Liver (tissue), 9 donors: ENCODE measurements around the gene ATP6V0E1. TPM values are rescaled to one million over a fixed set of nuclear protein-coding genes. Genes with fewer than 3 reads are reported as not detected.

ENCODE experiments used
- DNase-seq: peaks from one replicate; pipeline ENCODE4 v3.0.0-alpha.2; 2017; ENCODE audit warnings: low spot score
- H3K27ac ChIP-seq, 2 donors: one replicate each; pipeline ENCODE4 v1.7.0; 2013; ENCODE audit warnings: inconsistent platforms in 2 of 2, low read length in 2 of 2, control low read depth in 1 of 2, low read depth in 1 of 2, mild to moderate bottlenecking in 1 of 2
- H3K27me3 ChIP-seq, 4 donors: one replicate each; pipeline versions ENCODE4 v1.6.1 to v1.7.0; 2013; ENCODE audit warnings: low read length in 3 of 4, inconsistent platforms in 1 of 4, mild to moderate bottlenecking in 1 of 4, moderate library complexity in 1 of 4; ENCODE audit not compliant: control insufficient read depth in 4 of 4, insufficient read depth in 4 of 4
- H3K36me3 ChIP-seq, 4 donors: one replicate each; pipeline versions ENCODE4 v1.6.1 to v1.7.0; 2013; ENCODE audit warnings: low read length in 3 of 4, mild to moderate bottlenecking in 3 of 4, low read depth in 1 of 4, moderate library complexity in 1 of 4; ENCODE audit not compliant: control insufficient read depth in 4 of 4, insufficient read depth in 3 of 4
- H3K4me1 ChIP-seq, 4 donors: one replicate each; pipeline versions ENCODE4 v1.6.1 to v1.7.0; 2013; ENCODE audit warnings: low read length in 3 of 4, mild to moderate bottlenecking in 3 of 4, moderate library complexity in 1 of 4; ENCODE audit not compliant: control insufficient read depth in 4 of 4, insufficient read depth in 4 of 4
- H3K4me3 ChIP-seq, 3 donors: one replicate each; pipeline versions ENCODE4 v1.6.1 to v1.7.0; 2013; ENCODE audit warnings: low read length in 3 of 3, control low read depth in 1 of 3, low read depth in 1 of 3, mild to moderate bottlenecking in 1 of 3
- H3K9ac ChIP-seq, 2 donors: one replicate each; pipeline ENCODE4 v1.7.0; 2013; ENCODE audit warnings: low read length in 2 of 2, mild to moderate bottlenecking in 2 of 2, moderate library complexity in 2 of 2, control low read depth in 1 of 2, low read depth in 1 of 2
- H3K9me3 ChIP-seq, 4 donors: one replicate each; pipeline versions ENCODE4 v1.6.1 to v1.7.0; 2013; ENCODE audit warnings: low read length in 3 of 4; ENCODE audit not compliant: control insufficient read depth in 4 of 4
- ATF3 ChIP-seq: IDR thresholded peaks from 2 replicates; pipeline ENCODE4 v1.6.1; 2016; ENCODE audit warnings: antibody characterized with exemption
- CTCF ChIP-seq: fragments of 150-350 bp; IDR thresholded peaks from 2 replicates; pipeline ENCODE4 v1.5.1; 2017; ENCODE audit warnings: improper control_type of control experiment, low read depth, low read length; ENCODE audit not compliant: missing input control
- EGR1 ChIP-seq, 2 donors: IDR thresholded peaks; 2 replicates each; pipeline ENCODE4 v1.6.1; 2016 to 2018; ENCODE audit warnings: antibody characterized with exemption in 2 of 2, low read depth in 2 of 2
- FOXA1 ChIP-seq: IDR thresholded peaks from 2 replicates; pipeline ENCODE4 v1.6.1; 2016; ENCODE audit warnings: antibody characterized with exemption
- FOXA2 ChIP-seq: IDR thresholded peaks from 2 replicates; pipeline ENCODE4 v1.6.1; 2016; ENCODE audit warnings: antibody characterized with exemption
- GABPA ChIP-seq, 2 donors: IDR thresholded peaks in 1 of 2; conservative IDR thresholded peaks in 1 of 2; 2 replicates each; pipeline ENCODE4 v1.6.1; 2016; ENCODE audit warnings: antibody characterized with exemption in 2 of 2, mild to moderate bottlenecking in 1 of 2, moderate library complexity in 1 of 2
- HNF4A ChIP-seq, 2 donors: conservative IDR thresholded peaks; 2 replicates each; pipeline ENCODE4 v1.6.1; 2016; ENCODE audit warnings: antibody characterized with exemption in 2 of 2, mild to moderate bottlenecking in 2 of 2
- HNF4G ChIP-seq: IDR thresholded peaks from 2 replicates; pipeline ENCODE4 v1.6.1; 2016; ENCODE audit warnings: antibody characterized with exemption
- JUND ChIP-seq, 2 donors: IDR thresholded peaks; 2 replicates each; pipeline ENCODE4 v1.6.1; 2016; ENCODE audit warnings: antibody characterized with exemption in 2 of 2
- NR2F2 ChIP-seq: IDR thresholded peaks from 2 replicates; pipeline ENCODE4 v1.6.1; 2016; ENCODE audit warnings: antibody characterized with exemption
- RAD21 ChIP-seq, 2 donors: IDR thresholded peaks; 2 replicates each; pipeline ENCODE4 v1.6.1; 2016; ENCODE audit warnings: antibody characterized with exemption in 2 of 2, mild to moderate bottlenecking in 2 of 2
- RXRA ChIP-seq, 2 donors: IDR thresholded peaks; 2 replicates each; pipeline ENCODE4 v1.6.1; 2017 to 2018; ENCODE audit warnings: antibody characterized with exemption in 2 of 2, mild to moderate bottlenecking in 1 of 2
- SP1 ChIP-seq: IDR thresholded peaks from 2 replicates; pipeline ENCODE4 v1.6.1; 2018; ENCODE audit warnings: antibody characterized with exemption, mild to moderate bottlenecking
- TAF1 ChIP-seq: conservative IDR thresholded peaks from 2 replicates; pipeline ENCODE4 v1.6.1; 2016; ENCODE audit warnings: antibody characterized with exemption, mild to moderate bottlenecking
- YY1 ChIP-seq: IDR thresholded peaks from 2 replicates; pipeline ENCODE4 v1.6.1; 2016; ENCODE audit warnings: antibody characterized with exemption, mild to moderate bottlenecking
- ZBTB33 ChIP-seq: IDR thresholded peaks from 2 replicates; pipeline ENCODE4 v1.6.1; 2016; ENCODE audit warnings: antibody characterized with exemption
- WGBS: extraction: QIAGEN DNeasy Blood & Tissue Kit; methylation state at CpG from one replicate; pipeline ENCODE4 v1.1.7; 2013; 5-methylcytosine and 5-hydroxymethylcytosine counted together
- polyA plus RNA-seq, 2 donors: library from polyadenylated mRNA; stranded (reverse) in 1 of 2; unstranded in 1 of 2; fragments of 200-250 nt in 1 of 2; fragments of >200 nt in 1 of 2; fragmentation: Nextera tagmentation in 1 of 2; extraction: Ambion mirVana in 1 of 2; gene quantifications; one replicate each; pipeline versions ENCODE4 v1.2.1 to v1.2.3, GENCODE V29; 2013 to 2015
- total RNA-seq, 2 donors: library from RNA; depleted of rRNA; stranded (reverse); fragments of >200 nt; gene quantifications; one replicate each; pipeline ENCODE4 v1.2.3, GENCODE V29; 2014
- TF ChIP-seq, protein P1 (sequence below): IDR thresholded peaks from 2 replicates; pipeline ENCODE4 v1.6.1; 2016; ENCODE audit warnings: antibody characterized with exemption, mild to moderate bottlenecking
- TF ChIP-seq, protein P2 (sequence below): IDR thresholded peaks from 2 replicates; pipeline ENCODE4 v1.6.1; 2016; ENCODE audit warnings: antibody characterized with exemption
- donor health status: healthy.
- donor health status: healthy.
- donor health status: healthy.
- donor health status: healthy.
- donor health status: healthy.

The ATP6V0E1 gene
- total and polyA plus RNA-seq, 4 donors: 56.6 to 396 (median 111) TPM

- 74% methylated on average over 3 of the region's 3 CpGs for WGBS
- peaks cover 2 to 8% (median 5%) of the 10 kb centered on the region in 4 donors for H3K36me3 ChIP-seq
- H3K4me1 ChIP-seq: peaks cover 0 to 14% (median 6%) of the 10 kb centered on the region in 4 donors
Observed at GRCh38 chr5:172988276-172988675, 4.7 kb downstream of the ATP6V0E1 start.

More at GRCh38 chr5:172988276-172988675, 4.7 kb downstream of the ATP6V0E1 start:
- no peak overlapping the region for H3K9ac ChIP-seq
- H3K9me3 ChIP-seq: no peaks in the 10 kb centered on the region
- H3K27ac ChIP-seq: no peak overlapping the region
- no peak overlapping the region for H3K4me3 ChIP-seq
- H3K27me3 ChIP-seq: no peaks in the 10 kb centered on the region
- DNase-seq: no peak
- TF ChIP-seq HNF4G (no peak), TAF1 (no peak), GABPA (IDR thresholded peaks at IDR 0.05 in 1 of 2, conservative IDR thresholded peaks at IDR 0.05 in 1 of 2) (no peak), NR2F2 (no peak), FOXA1 (no peak), ZBTB33 (no peak), EGR1 (IDR thresholded peaks at IDR 0.05; ENCODE audit: low read depth in 2 of 2) (no peak), JUND (IDR thresholded peaks at IDR 0.05) (no peak), HNF4A (conservative IDR thresholded peaks at IDR 0.05) (no peak), CTCF (no peak), RAD21 (IDR thresholded peaks at IDR 0.05) (no peak), ATF3 (no peak), RXRA (IDR thresholded peaks at IDR 0.05) (no peak), YY1 (no peak), SP1 (no peak), FOXA2 (no peak)
- TF ChIP-seq, protein P1, sequence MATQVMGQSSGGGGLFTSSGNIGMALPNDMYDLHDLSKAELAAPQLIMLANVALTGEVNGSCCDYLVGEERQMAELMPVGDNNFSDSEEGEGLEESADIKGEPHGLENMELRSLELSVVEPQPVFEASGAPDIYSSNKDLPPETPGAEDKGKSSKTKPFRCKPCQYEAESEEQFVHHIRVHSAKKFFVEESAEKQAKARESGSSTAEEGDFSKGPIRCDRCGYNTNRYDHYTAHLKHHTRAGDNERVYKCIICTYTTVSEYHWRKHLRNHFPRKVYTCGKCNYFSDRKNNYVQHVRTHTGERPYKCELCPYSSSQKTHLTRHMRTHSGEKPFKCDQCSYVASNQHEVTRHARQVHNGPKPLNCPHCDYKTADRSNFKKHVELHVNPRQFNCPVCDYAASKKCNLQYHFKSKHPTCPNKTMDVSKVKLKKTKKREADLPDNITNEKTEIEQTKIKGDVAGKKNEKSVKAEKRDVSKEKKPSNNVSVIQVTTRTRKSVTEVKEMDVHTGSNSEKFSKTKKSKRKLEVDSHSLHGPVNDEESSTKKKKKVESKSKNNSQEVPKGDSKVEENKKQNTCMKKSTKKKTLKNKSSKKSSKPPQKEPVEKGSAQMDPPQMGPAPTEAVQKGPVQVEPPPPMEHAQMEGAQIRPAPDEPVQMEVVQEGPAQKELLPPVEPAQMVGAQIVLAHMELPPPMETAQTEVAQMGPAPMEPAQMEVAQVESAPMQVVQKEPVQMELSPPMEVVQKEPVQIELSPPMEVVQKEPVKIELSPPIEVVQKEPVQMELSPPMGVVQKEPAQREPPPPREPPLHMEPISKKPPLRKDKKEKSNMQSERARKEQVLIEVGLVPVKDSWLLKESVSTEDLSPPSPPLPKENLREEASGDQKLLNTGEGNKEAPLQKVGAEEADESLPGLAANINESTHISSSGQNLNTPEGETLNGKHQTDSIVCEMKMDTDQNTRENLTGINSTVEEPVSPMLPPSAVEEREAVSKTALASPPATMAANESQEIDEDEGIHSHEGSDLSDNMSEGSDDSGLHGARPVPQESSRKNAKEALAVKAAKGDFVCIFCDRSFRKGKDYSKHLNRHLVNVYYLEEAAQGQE: no peak
- TF ChIP-seq, protein P2, sequence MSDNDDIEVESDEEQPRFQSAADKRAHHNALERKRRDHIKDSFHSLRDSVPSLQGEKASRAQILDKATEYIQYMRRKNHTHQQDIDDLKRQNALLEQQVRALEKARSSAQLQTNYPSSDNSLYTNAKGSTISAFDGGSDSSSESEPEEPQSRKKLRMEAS: no peak
